ENCODE data around the gene RFT1. TPM values are rescaled to one million over a fixed set of nuclear protein-coding genes. Genes with fewer than 3 reads are reported as not detected.

The RFT1 gene
- total and polyA plus RNA-seq, 2 donors (not counting 1 experiment from before 2014, with no cell fraction given) = 9.7 to 20.5 TPM

DNA sequence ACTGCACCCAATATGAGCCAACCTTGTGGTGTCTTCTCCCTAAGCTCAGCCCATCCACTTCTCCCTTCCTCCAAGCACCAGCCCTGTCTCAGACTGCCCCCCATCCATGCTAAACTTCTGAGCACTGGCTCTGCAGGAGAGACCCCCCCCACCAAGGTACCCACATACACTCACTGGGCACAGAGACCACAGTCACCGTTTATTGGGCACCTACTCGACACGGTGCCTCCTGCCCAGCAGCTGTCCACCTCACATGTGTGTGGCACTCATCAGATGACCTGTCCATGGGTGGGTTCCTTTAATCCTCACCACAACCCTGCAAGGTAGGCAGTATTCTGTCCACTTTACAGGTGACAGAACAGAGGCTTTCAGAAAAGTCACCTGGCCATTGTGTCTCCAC, 62.1 kb downstream of the RFT1 start:
- Histone ChIP-seq H3K27ac (ENCODE audit: insufficient read depth, low read length) (no peak overlapping the region), H3K9ac (ENCODE audit: insufficient read depth, low read length) (no peak overlapping the region), H3K27me3 (ENCODE audit: control insufficient read depth, insufficient read depth, low read length) (peaks cover 6% of the 10 kb centered on the region), H3K36me3 (ENCODE audit: control insufficient read depth, insufficient read depth, low read length) (no peaks in the 10 kb centered on the region), H4K20me1 (ENCODE audit: control insufficient read depth, extremely low read depth, insufficient read depth, low read length) (no peaks in the 10 kb centered on the region), H2AFZ (ENCODE audit: low read length) (no peak overlapping the region), H3K79me2 (ENCODE audit: control insufficient read depth, insufficient read depth, low read length) (no peaks in the 10 kb centered on the region), H3K9me3 (ENCODE audit: control insufficient read depth, insufficient read depth, low read depth, low read length) (no peaks in the 10 kb centered on the region), H3K4me2 (ENCODE audit: extremely low read depth, insufficient read depth, low read length) (no peak overlapping the region), H3K4me3 (replicated peaks in 1 of 4; ENCODE audit: control extremely low read depth in 1 of 4, insufficient read depth in 1 of 4, low read depth in 3 of 4, low read length in 4 of 4) (no peak overlapping the region), H3K4me1 (ENCODE audit: control insufficient read depth, extremely low read depth, insufficient read depth, low read length) (peaks cover 5% of the 10 kb centered on the region)
- DNase-seq (ENCODE audit: low read depth in 2 of 2) = no peak
- TF ChIP-seq EZH2 (IDR thresholded peaks at IDR 0.05; ENCODE audit: low read length, missing control alignments) = no peak
- TF ChIP-seq, protein P1, sequence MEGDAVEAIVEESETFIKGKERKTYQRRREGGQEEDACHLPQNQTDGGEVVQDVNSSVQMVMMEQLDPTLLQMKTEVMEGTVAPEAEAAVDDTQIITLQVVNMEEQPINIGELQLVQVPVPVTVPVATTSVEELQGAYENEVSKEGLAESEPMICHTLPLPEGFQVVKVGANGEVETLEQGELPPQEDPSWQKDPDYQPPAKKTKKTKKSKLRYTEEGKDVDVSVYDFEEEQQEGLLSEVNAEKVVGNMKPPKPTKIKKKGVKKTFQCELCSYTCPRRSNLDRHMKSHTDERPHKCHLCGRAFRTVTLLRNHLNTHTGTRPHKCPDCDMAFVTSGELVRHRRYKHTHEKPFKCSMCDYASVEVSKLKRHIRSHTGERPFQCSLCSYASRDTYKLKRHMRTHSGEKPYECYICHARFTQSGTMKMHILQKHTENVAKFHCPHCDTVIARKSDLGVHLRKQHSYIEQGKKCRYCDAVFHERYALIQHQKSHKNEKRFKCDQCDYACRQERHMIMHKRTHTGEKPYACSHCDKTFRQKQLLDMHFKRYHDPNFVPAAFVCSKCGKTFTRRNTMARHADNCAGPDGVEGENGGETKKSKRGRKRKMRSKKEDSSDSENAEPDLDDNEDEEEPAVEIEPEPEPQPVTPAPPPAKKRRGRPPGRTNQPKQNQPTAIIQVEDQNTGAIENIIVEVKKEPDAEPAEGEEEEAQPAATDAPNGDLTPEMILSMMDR (conservative IDR thresholded peaks at IDR 0.05 in 1 of 2, IDR thresholded peaks at IDR 0.05 in 1 of 2; ENCODE audit: low read depth in 1 of 2, low read length in 2 of 2) = no peak

GRCh38 chr3:53067567-53067966, 62.7 kb downstream of the RFT1 start:
- no peaks in the 10 kb centered on the region for H3K36me3 ChIP-seq (ENCODE audit: control insufficient read depth, insufficient read depth, low read length)
- H4K20me1 ChIP-seq (ENCODE audit: control insufficient read depth, extremely low read depth, insufficient read depth, low read length) = no peaks in the 10 kb centered on the region
- no peak overlapping the region for H3K27ac ChIP-seq (ENCODE audit: insufficient read depth, low read length)
- no peak for DNase-seq (ENCODE audit: low read depth in 2 of 2)
- no peaks in the 10 kb centered on the region for H3K9me3 ChIP-seq (ENCODE audit: control insufficient read depth, insufficient read depth, low read depth, low read length)
- H3K27me3 ChIP-seq (ENCODE audit: control insufficient read depth, insufficient read depth, low read length) = peaks cover 6% of the 10 kb centered on the region
- H3K4me3 ChIP-seq (replicated peaks in 1 of 4; ENCODE audit: control extremely low read depth in 1 of 4, insufficient read depth in 1 of 4, low read depth in 3 of 4, low read length in 4 of 4) = no peak overlapping the region
- H3K9ac ChIP-seq (ENCODE audit: insufficient read depth, low read length) = no peak overlapping the region
- no peak overlapping the region for H2AFZ ChIP-seq (ENCODE audit: low read length)
- H3K4me1 ChIP-seq (ENCODE audit: control insufficient read depth, extremely low read depth, insufficient read depth, low read length) = peaks cover 3% of the 10 kb centered on the region
- H3K4me2 ChIP-seq (ENCODE audit: extremely low read depth, insufficient read depth, low read length) = no peak overlapping the region
- H3K79me2 ChIP-seq (ENCODE audit: control insufficient read depth, insufficient read depth, low read length) = no peaks in the 10 kb centered on the region
- TF ChIP-seq, protein P1 (conservative IDR thresholded peaks at IDR 0.05 in 1 of 2, IDR thresholded peaks at IDR 0.05 in 1 of 2; ENCODE audit: low read depth in 1 of 2, low read length in 2 of 2) = no peak
- TF ChIP-seq EZH2 (IDR thresholded peaks at IDR 0.05; ENCODE audit: low read length, missing control alignments) = no peak

GRCh38 chr3:53065841-53066480, 64.3 kb downstream of the RFT1 start:
- no peaks in the 10 kb centered on the region for H4K20me1 ChIP-seq (ENCODE audit: control insufficient read depth, extremely low read depth, insufficient read depth, low read length)
- no peaks in the 10 kb centered on the region for H3K4me1 ChIP-seq (ENCODE audit: control insufficient read depth, extremely low read depth, insufficient read depth, low read length)
- no peaks in the 10 kb centered on the region for H3K36me3 ChIP-seq (ENCODE audit: control insufficient read depth, insufficient read depth, low read length)
- peaks cover 6% of the 10 kb centered on the region for H3K27me3 ChIP-seq (ENCODE audit: control insufficient read depth, insufficient read depth, low read length)
- H2AFZ ChIP-seq (ENCODE audit: low read length) = no peak overlapping the region
- no peak overlapping the region for H3K4me3 ChIP-seq (replicated peaks in 1 of 4; ENCODE audit: control extremely low read depth in 1 of 4, insufficient read depth in 1 of 4, low read depth in 3 of 4, low read length in 4 of 4)
- H3K79me2 ChIP-seq (ENCODE audit: control insufficient read depth, insufficient read depth, low read length) = no peaks in the 10 kb centered on the region
- DNase-seq (ENCODE audit: low read depth in 2 of 2) = no peak
- H3K9me3 ChIP-seq (ENCODE audit: control insufficient read depth, insufficient read depth, low read depth, low read length) = no peaks in the 10 kb centered on the region
- H3K4me2 ChIP-seq (ENCODE audit: extremely low read depth, insufficient read depth, low read length) = no peak overlapping the region
- no peak overlapping the region for H3K9ac ChIP-seq (ENCODE audit: insufficient read depth, low read length)
- no peak for TF ChIP-seq EZH2 (IDR thresholded peaks at IDR 0.05; ENCODE audit: low read length, missing control alignments)
- TF ChIP-seq, protein P1 (conservative IDR thresholded peaks at IDR 0.05 in 1 of 2, IDR thresholded peaks at IDR 0.05 in 1 of 2; ENCODE audit: low read depth in 1 of 2, low read length in 2 of 2) = no peak
- no peak overlapping the region for H3K27ac ChIP-seq (ENCODE audit: insufficient read depth, low read length)

Measured in fibroblast of lung (primary cell).